Right lobe of liver (tissue), 6 donors: Measurements from ENCODE around the gene FRMD4A. TPM values are rescaled to one million over a fixed set of nuclear protein-coding genes. Genes with fewer than 3 reads are reported as not detected.
A peak's percentile ranks its signal among the peaks of the same experiment; 100 is the strongest.

Source experiments
- ATAC-seq, 4 donors: fragments of 200-7000 bp; cut with Tn5 transposase; one replicate each; pipeline ENCODE4 v1.9.1; 2020; ENCODE audit warnings: mild to moderate bottlenecking in 4 of 4, moderate library complexity in 4 of 4
- DNase-seq, 3 donors: peaks; one replicate each; pipeline ENCODE4 v3.0.0-alpha.2; 2020
- H3K27ac ChIP-seq, 3 donors: fragments of 200-600 bp; one replicate each; pipeline ENCODE4 v1.8.0; 2022
- H3K27me3 ChIP-seq, 2 donors: fragments of 200-600 bp; one replicate each; pipeline ENCODE4 v1.8.0; 2022
- H3K36me3 ChIP-seq, 4 donors: fragments of 200-600 bp; sonication (generic) in 1 of 4; one replicate each; pipeline versions ENCODE4 v1.5.1 to v1.8.0; 2017 to 2022; ENCODE audit warnings: control low read depth in 1 of 4
- H3K4me1 ChIP-seq, 4 donors: fragments of 200-600 bp; sonication (generic) in 1 of 4; one replicate each; pipeline versions ENCODE4 v1.5.1 to v1.8.0; 2017 to 2022; ENCODE audit warnings: control low read depth in 1 of 4
- H3K4me3 ChIP-seq, 3 donors: fragments of 200-600 bp; one replicate each; pipeline ENCODE4 v1.8.0; 2022
- H3K9me3 ChIP-seq, 4 donors: fragments of 200-600 bp; sonication (generic) in 1 of 4; one replicate each; pipeline versions ENCODE4 v1.5.1 to v1.8.0; 2017 to 2022; ENCODE audit warnings: control low read depth in 1 of 4
- POLR2A ChIP-seq: fragments of 450-650 bp; IDR thresholded peaks from one replicate; pipeline ENCODE4 v1.6.1; 2017; ENCODE audit warnings: antibody characterized with exemption, mild to moderate bottlenecking
- WGBS: methylation state at CpG from one replicate; pipeline ENCODE4 v1.1.6; 2018; ENCODE audit warnings: low coverage, low lambda C conversion rate; ENCODE audit not compliant: insufficient coverage; ENCODE audit errors: missing lambda C conversion rate; 5-methylcytosine and 5-hydroxymethylcytosine counted together
- intact Hi-C, 2 donors: fragments of 100-400 bp; cut with DNase I; formaldehyde crosslinking; loops; one replicate each; pipeline versions ENCODE4 v1.11.2 to v1.14.1; 2022
- total RNA-seq, 6 experiments: library from RNA; depleted of rRNA in 2 of 6; stranded (reverse); fragments of >200 nt in 2 of 6; fragmentation: NEBNext Ultra II Directional in 3 of 6; extraction: Animal tissue kit (Norgen Biotek cat#: 25700) in 3 of 6; gene quantifications; one replicate each; pipeline versions ENCODE4 v1.1.0 to v1.2.4, GENCODE V29; 2016 to 2023
- TF ChIP-seq, protein P1 (sequence below), 4 donors: fragments of 200-600 bp in 3 of 4; fragments of 450-650 bp in 1 of 4; IDR thresholded peaks; one replicate each; pipeline versions ENCODE4 v1.5.1 to v1.8.0; 2016 to 2022; ENCODE audit warnings: antibody characterized with exemption in 4 of 4, mild to moderate bottlenecking in 2 of 4
- donor health status: DM: no; HTN: yes; CAD: no.
- donor health status: DM: no; HTN: no; CAD: no.
- donor health status: DM: no; HTN: no; CAD: no.
- donor health status: DM: no; HTN: yes; CAD: no.
- donor health status: DM: no; HTN: yes; CAD: no.

The FRMD4A gene
- total RNA-seq, 6 experiments from 2014 or later: 8.4 to 22.8 (median 13.3) TPM

DNA sequence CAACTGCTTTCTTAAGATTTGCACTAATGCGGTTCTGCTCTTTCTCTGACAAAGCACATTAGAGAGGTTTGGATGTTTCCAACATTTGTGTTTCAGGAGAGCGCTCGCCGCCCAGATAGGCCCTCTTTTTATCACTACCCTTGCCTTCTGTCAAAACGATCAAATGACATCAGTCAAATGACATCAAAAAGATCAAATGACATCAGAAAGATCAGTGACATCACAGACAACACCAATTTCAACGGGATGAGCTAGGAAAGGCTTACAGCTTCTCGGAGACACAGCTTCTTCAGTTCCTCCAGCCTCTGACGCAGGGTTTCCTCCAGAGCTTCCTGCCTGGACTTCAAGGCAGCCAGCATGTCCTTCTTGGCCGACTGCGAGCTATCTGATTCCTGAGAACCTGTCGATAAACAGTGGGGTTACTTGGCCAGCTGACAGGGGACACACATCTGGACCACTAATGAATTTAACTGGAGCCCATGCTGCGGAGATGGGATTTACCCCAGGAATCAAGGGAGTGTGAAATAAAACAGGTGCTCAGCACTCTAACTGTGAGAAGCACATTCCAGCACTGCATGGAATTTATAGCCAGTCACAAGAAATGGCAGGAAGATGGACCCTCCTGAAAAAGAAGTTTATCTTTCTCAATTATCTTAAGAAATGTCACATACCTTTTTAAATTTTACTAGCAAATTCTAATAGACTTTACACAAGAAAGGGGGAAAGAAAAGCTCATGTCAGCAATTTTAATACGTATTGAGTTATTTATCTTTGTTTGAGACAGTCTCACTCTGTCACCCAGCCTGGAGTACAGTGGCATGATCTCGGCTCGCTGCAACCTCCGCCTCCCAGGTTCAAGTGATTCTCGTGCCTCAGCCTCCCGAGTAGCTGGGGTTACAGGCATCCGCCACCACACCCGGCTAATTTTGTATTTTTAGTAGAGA lies 655.8 kb downstream of the FRMD4A start:
- H3K36me3 ChIP-seq: peaks cover 0 to 9% (median 4%) of the 10 kb centered on the region in 4 donors
- no peak overlapping the region for H3K4me3 ChIP-seq
- intact Hi-C loops: no loop called here
- ATAC-seq (peak in 1 of 4 donors; percentile 16), DNase-seq (no peak)
- no peak overlapping the region for H3K27ac ChIP-seq
- no peaks in the 10 kb centered on the region for H3K9me3 ChIP-seq
- WGBS: 78% methylated on average over 19 of the region's 20 CpGs
- TF ChIP-seq, protein P1, sequence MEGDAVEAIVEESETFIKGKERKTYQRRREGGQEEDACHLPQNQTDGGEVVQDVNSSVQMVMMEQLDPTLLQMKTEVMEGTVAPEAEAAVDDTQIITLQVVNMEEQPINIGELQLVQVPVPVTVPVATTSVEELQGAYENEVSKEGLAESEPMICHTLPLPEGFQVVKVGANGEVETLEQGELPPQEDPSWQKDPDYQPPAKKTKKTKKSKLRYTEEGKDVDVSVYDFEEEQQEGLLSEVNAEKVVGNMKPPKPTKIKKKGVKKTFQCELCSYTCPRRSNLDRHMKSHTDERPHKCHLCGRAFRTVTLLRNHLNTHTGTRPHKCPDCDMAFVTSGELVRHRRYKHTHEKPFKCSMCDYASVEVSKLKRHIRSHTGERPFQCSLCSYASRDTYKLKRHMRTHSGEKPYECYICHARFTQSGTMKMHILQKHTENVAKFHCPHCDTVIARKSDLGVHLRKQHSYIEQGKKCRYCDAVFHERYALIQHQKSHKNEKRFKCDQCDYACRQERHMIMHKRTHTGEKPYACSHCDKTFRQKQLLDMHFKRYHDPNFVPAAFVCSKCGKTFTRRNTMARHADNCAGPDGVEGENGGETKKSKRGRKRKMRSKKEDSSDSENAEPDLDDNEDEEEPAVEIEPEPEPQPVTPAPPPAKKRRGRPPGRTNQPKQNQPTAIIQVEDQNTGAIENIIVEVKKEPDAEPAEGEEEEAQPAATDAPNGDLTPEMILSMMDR (IDR thresholded peaks at IDR 0.05): no peak
- no peak for TF ChIP-seq POLR2A
- H3K27me3 ChIP-seq: no peaks in the 10 kb centered on the region
- H3K4me1 ChIP-seq: peaks cover 0 to 20% (median 7%) of the 10 kb centered on the region in 4 donors

DNA sequence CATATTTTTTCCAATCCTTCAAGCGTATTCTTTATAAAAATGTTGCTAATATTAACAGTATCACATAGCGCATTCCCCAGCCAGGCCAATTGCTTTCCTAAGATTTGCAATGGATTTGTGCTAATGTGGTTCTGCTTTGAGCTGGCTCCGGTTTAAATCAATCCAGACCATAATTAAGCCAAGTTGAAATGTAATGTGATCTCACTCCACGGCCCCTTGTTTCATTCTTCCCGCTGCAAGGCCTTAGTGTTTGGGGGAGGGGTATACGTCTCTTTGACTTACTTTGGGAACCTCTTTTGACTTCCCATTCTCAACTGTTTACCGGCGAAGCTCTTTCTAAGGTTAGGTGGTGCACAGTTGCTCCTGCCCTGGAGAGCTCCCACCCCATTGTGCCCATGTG lies 657.6 kb downstream of the FRMD4A start:
- WGBS: 78% methylated on average over 8 of the region's 8 CpGs
- ATAC-seq: no peak
- H3K4me3 ChIP-seq: no peak overlapping the region
- no peaks in the 10 kb centered on the region for H3K27me3 ChIP-seq
- H3K9me3 ChIP-seq: no peaks in the 10 kb centered on the region
- no peak overlapping the region for H3K27ac ChIP-seq
- TF ChIP-seq, protein P1 (IDR thresholded peaks at IDR 0.05): no peak
- no peak for TF ChIP-seq POLR2A
- H3K4me1 ChIP-seq: peaks cover 0 to 21% (median 8%) of the 10 kb centered on the region in 4 donors
- H3K36me3 ChIP-seq: peaks cover 0 to 9% (median 4%) of the 10 kb centered on the region in 4 donors
- DNase-seq: no peak
- intact Hi-C loops: no loop called here

DNA sequence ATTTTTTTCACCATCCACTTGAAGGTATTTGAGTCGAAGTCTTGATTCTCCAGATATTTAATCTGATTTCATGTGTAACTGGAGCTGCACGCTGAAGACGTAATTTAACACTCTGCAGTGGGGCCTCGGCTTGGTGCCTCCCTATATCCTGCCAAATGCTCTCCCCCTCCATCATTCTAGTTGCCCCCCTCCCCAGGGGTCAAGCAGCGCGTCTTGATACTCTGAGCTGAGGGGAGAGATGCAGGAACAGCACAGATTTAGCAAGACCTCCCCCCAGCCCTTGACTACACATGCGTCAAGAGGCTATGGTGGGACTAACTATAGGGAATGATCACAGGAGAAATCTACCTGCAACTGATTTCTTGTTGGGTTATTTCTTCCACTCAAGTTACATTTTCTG lies 658.2 kb downstream of the FRMD4A start:
- WGBS: 72% methylated on average over 5 of the region's 7 CpGs
- intact Hi-C loops: no loop called here
- H3K36me3 ChIP-seq: peaks cover 0 to 9% (median 4%) of the 10 kb centered on the region in 4 donors

DNA sequence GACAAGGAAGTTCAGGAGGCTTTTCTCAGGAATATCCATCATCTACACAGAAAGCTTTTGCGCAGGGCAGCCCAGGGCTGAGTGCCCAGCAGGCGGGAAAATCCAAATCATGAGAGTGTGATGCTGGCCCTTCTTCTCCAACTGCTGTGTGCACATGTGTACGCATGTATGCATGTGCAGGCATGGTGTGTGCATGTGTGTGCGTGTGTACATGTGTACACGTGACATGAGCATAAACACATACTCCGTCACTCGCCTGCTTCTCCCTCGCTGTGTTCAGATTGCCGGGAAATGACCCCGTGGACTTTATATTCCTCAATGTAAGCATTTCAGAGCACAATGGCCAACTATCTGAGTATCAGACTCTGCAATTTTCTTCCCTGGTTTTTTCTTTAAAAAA lies 658.8 kb downstream of the FRMD4A start:
- intact Hi-C loops: no loop called here
- peak in 2 of 4 donors; percentile 5 to 18 for ATAC-seq
- H3K36me3 ChIP-seq: peaks cover 0 to 9% (median 4%) of the 10 kb centered on the region in 4 donors

More for the DNA sequence above, 658.2 kb downstream of the FRMD4A start:
- DNase-seq (no peak), ATAC-seq (no peak)
- Histone ChIP-seq H3K9me3 (no peaks in the 10 kb centered on the region), H3K27ac (no peak overlapping the region), H3K27me3 (no peaks in the 10 kb centered on the region), H3K4me1 (peaks cover 0 to 17% (median 7%) of the 10 kb centered on the region in 4 donors), H3K4me3 (no peak overlapping the region)
- TF ChIP-seq POLR2A: no peak
- TF ChIP-seq, protein P1 (IDR thresholded peaks at IDR 0.05): no peak

More for the DNA sequence above, 658.8 kb downstream of the FRMD4A start:
- TF ChIP-seq, protein P1 (IDR thresholded peaks at IDR 0.05): no peak
- TF ChIP-seq POLR2A: no peak
- Histone ChIP-seq H3K4me1 (peaks cover 0 to 17% (median 7%) of the 10 kb centered on the region in 4 donors), H3K9me3 (no peaks in the 10 kb centered on the region), H3K27ac (no peak overlapping the region), H3K27me3 (no peaks in the 10 kb centered on the region), H3K4me3 (no peak overlapping the region)
- 74% methylated on average over 7 of the region's 10 CpGs for WGBS
- no peak for DNase-seq
